GM21529 (cell line): ENCODE data around the gene GLYAT.
"Not testable (repeated sequence)": the region's sequence is repeated elsewhere in the genome, so short reads cannot be mapped to it uniquely, and the experiment has no call there.

Experiments used
- ATAC-seq: cut with Tn5 transposase; IDR thresholded peaks from one replicate; pipeline ENCODE4 v1.9.1; 2021; ENCODE audit not compliant: unreplicated experiment

The GLYAT gene

GRCh38 chr11:58744988-58745704, 13.4 kb upstream of the GLYAT start:
- no peak for ATAC-seq

- ATAC-seq: no peak
Observed at GRCh38 chr11:58742981-58743880, 11.5 kb upstream of the GLYAT start.

- peak; percentile 84 for ATAC-seq
Observed at GRCh38 chr11:58742140-58742539, 10.4 kb upstream of the GLYAT start.

- no peak for ATAC-seq
Observed at GRCh38 chr11:58741127-58741526, 9.4 kb upstream of the GLYAT start.

- ATAC-seq: no peak
Observed at GRCh38 chr11:58740447-58740846, 8.7 kb upstream of the GLYAT start.

GRCh38 chr11:58739725-58740430, 8.1 kb upstream of the GLYAT start:
- no peak for ATAC-seq

- no peak for ATAC-seq
Observed at GRCh38 chr11:58734681-58735490, 3.1 kb upstream of the GLYAT start.

GRCh38 chr11:58730507-58731089, 1.1 kb downstream of the GLYAT start:
- no peak for ATAC-seq

- ATAC-seq: no peak
Observed at GRCh38 chr11:58727415-58727797, 4.3 kb downstream of the GLYAT start.

GRCh38 chr11:58726737-58727414, 4.9 kb downstream of the GLYAT start:
- ATAC-seq: no peak

GRCh38 chr11:58719406-58720117, 12.2 kb downstream of the GLYAT start:
- ATAC-seq: no peak

GRCh38 chr11:58712531-58712930, 19.2 kb downstream of the GLYAT start:
- ATAC-seq: no peak

- no peak for ATAC-seq
Observed at GRCh38 chr11:58711832-58712231, 19.9 kb downstream of the GLYAT start.

- ATAC-seq: no peak
Observed at GRCh38 chr11:58707767-58708166, 24.0 kb downstream of the GLYAT start.

GRCh38 chr11:58696825-58697224, 34.9 kb downstream of the GLYAT start:
- not testable (repeated sequence) for ATAC-seq

GRCh38 chr11:58693026-58693425, 38.7 kb downstream of the GLYAT start:
- no peak for ATAC-seq

- no peak for ATAC-seq
Observed at GRCh38 chr11:58691675-58692074, 40.1 kb downstream of the GLYAT start.

GRCh38 chr11:58688789-58689503, 42.8 kb downstream of the GLYAT start:
- no peak for ATAC-seq
